ENCODE data around the gene FIBCD1. TPM values are rescaled to one million over a fixed set of nuclear protein-coding genes. Genes with fewer than 3 reads are reported as not detected.

Gene FIBCD1
- total RNA-seq, 1 experiment from 2014 or later: 2.6 TPM

DNA sequence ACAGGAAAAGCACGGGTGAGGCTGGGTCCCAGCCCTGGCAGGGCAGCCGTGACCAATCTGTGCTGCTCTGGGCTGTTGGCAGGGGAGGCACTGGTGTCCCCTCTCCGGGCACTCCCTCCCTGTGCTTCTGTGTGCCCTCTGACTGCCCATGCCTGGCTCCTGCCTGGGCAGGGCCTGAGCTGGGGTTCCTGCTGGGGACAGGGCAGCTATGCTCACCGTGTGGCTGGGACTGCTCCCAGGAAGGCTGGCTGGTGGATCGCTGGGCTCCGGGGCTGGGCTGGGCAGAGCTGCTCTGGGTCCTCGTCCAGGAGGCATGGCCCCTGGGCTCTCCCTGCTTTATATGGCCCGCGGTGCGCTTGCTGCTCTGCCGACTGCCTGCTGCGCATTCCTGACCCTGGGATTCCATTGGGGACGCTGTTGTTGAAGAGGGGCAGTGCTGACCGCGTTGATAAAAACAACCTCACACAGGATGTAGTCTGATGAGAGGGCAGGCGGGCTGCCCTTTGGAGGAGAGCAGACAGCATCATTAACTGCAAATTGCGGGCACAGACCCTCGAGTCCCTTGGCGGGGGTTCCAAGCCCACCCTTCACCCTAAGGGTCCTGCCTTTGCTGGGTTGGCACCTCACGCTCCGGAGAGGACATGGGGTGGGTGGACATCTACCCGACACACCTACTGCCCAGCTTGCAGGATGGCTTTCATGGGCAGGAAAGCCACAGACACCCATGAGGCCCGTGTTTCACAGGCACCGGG is 43.4 kb downstream of the FIBCD1 start:
- no peak for DNase-seq (ENCODE audit: low spot score)

DNA sequence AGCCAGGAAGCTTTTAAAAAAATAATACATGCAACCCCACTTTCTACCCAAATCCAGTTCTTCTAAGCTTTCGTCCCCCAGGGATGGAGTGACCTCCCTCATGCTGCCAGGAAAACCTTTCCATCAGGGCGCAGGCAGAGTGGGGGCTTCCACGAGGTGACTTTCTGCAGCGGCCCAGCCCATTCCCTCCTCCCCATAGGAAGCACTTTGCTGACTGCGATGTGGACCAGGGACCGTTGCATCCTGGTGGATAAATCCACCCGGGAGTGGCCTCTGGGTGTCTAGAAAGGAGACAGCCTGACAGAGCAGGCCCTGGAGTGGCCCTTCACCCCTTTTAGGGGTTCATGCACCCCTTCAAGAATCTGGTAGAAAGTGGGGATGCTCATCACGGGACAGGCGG is 44.0 kb downstream of the FIBCD1 start:
- no peak for DNase-seq (ENCODE audit: low spot score)

DNA sequence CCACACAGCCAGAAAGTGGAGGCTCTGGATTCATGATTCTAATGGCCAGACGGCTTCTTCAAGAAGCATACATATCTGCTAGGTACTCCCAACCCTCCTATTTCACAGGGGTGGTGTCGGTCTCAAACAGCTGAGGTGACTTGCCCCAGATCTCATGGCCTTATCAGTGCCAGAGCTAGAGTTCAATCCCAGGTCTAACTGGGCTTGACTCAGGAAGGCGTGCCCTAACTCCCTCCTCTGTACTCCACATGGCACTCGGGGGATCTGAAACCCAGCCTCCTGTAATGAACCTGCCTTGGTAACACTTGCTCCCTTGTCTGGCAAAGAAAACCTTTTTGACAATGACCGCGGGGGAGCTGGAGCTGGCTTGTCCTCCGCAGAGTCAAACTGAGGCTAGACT is 44.5 kb downstream of the FIBCD1 start:
- no peak for DNase-seq (ENCODE audit: low spot score)

DNA sequence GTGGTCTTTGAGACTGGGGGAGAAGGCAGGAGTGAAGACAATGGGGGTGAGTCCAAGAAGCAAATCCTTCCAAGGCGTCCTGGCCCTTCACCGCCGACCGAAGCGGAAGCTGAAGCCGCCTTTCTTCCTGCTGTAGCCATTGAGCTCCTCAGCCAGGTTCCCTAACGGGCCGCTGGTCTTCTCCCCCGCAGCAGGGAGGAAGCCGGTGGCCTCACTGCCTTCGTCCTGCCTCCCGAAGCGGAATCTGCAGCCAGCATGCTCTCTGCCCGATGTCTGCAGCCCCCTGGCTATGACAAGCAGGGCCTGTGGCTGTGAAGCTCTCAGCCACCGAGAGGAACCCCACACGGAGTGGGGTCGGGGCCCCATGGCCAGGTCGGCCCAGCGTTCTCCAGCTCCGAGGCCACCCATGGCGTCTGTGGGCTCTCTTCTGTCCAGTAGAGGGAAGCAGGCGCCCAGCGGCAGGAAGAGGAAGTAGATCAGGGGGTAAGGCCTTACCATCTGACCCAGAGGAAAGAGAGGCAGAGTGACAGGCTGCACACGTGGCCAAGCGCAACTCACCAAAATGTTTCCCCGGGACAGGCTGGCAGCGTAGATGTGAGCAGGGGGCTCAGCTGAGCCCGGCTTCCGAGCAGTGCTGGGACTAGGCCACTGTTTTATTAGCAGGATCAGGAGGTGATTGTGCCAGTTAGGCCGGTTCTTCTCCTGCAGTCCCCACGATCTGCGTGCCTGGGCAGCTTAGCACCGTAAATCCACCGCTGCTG is 45.5 kb downstream of the FIBCD1 start:
- no peak for DNase-seq (ENCODE audit: low spot score)

DNA sequence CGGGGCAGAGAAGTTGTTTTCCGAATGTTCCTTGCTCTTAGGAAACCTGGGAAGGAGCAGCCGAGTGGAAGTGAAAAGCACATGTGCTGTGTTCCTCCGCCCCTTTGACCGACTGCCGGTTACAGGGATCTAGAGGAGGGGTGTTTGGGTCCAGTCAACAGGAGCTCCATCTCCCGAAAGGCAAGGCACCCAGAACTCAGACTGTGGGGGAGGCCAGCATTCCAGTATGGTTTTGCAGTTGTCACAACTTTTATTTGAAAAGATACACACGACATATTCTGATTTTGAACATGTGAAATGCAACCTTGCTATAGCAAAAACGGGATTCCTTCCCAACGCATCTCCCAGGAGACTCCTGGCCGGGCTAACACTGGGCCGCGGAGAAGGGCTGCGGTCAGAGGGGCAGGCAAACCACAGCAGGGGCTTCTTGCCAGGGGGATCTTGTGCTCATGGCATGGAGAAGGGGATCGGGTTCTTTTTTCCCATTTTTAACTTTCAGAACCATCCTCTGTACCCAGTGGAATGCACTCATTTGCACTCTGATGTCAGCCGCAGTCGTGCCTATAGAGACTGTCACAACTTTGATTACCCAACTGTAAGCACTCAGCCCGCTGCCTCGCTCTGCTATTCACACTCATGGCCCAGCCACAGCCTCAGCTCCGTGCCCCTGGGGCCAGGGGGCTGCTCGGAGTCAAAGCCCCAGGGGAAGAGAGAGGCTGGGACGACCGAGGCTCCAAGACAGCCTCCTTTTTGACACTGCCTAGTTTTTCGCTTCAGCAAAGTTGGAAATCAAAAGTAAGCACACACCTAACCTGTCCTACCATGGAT is 46.4 kb downstream of the FIBCD1 start:
- DNase-seq (ENCODE audit: low spot score): no peak

DNA sequence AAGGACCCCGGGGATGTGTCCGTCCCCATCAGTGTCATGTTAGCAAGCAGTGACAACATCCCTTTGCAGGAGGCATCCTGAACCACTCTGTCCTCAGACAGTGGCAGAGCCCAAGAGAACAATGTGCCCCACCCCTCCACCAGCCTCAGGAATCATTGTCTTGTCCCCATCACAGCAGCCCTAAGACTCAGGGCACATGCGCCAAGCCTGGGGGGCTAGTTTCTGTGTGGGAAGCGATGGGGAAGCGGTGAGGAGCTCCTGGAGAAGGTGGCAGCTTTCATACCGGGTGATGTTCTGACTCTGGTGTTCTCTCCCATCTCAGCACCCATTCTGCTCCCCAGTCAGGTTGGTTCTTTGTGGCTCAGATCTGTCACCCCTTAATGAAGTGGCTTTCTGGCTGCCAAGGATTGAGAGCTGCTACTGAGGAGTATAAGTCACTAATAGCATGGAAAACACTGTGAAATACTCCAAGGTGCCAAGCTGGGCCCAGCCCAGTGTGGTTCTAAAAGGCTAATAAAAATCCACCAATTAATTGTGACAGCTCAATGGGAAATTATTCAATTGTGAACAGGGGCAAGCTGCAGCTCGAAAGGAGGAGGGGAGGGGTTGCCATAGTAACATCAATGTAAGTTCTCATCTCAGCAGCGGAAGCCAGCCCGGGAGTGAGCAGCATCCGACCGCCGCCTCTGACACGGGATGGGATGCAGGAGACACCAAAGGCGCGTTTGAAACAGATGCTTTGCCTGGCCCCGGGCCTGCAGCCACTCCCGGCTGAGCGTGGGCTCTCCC is 47.2 kb downstream of the FIBCD1 start:
- DNase-seq (ENCODE audit: low spot score): no peak

DNA sequence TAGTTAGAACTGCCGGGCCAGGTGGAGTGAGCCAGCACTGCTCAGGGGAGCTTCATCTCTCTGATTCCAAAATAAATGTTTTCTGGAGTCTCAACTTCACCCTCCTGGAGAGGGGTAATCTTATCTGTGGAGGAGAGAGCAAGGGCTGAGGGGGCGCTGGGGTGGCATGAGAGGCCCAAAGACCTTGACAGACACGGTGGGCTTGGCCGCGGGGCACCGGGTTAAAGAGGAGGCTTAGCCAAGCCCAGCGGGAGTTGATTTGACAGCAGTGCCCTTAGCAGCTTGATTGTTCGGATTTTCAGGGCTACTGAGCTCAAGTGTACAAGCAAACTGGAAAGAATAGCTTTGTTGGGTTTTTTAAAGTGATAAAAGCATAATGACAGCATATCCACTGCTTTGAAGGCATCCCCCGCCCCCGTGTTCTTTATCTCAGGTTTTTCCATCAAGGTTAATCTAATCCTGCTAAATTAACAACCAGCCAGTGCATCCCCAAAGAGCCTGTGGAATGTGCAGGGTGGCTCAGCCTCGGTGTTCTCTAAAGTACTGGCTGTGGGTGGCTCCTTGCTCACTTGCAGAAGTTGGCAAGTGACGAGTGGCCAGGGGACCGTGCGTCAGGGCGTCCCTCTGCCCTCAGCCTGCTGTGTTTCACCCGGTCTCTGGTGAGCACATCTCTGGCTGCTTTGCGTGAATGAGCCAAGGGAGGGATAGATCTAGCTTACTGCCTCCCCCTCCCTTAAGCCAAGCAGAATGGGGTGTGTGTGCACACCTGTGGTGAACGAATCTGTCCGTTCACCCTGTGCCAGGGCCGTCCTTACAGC is 48.0 kb downstream of the FIBCD1 start:
- no peak for DNase-seq (ENCODE audit: low spot score)

DNA sequence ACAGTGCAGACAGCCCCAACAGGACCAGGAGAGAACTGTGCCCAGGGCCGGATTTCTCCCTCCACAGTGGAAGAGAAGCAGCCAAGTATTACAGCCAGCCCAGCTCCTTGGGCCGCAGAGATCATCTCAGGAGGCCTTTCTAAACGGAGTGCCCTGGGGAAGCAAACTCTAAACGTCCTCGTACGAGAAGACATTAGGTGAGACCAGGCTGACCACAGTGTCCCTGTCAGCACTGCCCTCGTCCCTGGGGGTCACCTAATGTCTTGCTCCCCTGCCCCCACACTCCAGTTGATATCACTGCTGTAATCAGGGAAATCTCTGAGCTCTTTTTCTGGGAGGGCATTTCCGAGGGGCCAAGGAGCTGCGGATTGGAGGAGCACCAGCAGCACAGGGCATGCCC is 48.9 kb downstream of the FIBCD1 start:
- DNase-seq (ENCODE audit: low spot score): no peak

DNA sequence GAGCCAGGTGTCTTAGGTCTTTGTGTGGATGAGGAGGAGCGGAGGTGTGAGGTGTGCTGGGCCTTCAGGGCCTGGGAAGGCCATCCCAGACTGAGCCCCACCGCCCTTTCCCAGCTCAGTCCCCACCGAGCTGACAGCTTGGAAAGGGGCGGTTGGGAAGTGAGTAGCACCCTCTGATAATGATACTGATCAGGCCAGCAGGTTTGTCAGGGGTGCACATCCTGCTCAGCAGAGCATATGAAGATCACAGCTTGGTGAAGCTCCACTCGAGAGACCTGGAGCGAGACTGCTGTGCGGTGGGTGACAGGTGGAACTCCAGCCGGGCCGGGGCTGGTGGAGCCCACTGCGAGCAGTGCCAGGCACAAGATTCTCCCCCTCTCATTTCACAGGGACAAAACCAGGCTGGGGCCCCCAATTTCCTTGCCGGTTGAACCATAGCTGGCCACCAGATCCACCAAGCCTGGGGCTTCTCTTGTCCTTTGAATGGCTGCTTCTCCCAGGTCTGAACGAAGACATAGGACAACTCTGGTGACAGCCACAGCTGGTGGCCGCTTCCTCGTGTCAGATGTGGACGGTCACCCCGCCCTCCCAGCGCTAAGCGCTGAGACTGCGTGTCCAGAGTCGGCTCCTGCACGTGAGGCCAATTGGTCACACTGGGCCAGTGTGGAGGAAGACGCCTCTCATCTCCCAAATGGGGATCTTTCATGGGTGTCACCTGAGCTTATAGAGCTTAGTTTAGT is 50.7 kb downstream of the FIBCD1 start:
- no peak for DNase-seq (ENCODE audit: low spot score)

DNA sequence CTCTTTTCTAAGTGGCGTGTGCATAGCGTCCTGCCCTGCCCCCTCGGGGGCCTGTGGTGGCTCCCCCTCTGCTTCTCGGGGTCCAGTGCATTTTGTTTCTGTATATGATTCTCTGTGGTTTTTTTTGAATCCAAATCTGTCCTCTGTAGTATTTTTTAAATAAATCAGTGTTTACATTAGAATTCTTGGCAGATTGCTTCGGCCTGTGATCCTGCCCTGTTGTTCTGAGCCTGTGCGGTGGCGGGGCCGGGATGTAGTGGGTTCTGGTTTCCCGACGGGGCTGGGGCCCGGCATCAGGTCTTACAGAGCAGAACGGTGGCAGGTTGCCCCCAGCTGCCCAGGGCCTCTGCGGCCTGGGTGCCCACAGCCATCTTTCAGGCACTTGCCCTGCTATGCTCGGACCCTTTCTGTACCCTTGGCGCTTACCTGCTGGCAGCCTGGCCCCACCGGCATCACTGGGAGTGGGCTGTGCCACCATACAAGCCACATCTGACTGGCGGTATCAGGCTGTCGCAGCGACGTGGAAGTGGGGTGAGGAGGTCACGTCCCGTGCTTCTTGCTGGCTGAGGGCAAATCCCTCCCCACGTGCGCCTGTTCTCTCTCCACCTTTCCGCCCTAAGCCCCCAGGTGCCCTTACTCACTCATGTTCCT is 51.4 kb downstream of the FIBCD1 start:
- no peak for DNase-seq (ENCODE audit: low spot score)

DNA sequence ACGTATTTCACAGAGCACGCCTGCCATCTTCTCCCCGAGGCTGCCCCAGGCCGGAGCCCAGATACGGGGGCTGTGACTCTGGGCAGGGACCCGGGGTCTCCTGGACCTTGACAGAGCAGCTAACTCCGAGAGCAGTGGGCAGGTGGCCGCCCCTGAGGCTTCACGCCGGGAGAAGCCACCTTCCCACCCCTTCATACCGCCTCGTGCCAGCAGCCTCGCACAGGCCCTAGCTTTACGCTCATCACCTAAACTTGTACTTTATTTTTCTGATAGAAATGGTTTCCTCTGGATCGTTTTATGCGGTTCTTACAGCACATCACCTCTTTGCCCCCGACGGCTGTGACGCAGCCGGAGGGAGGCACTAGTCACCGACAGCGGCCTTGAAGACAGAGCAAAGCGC is 52.1 kb downstream of the FIBCD1 start:
- no peak for DNase-seq (ENCODE audit: low spot score)

DNA sequence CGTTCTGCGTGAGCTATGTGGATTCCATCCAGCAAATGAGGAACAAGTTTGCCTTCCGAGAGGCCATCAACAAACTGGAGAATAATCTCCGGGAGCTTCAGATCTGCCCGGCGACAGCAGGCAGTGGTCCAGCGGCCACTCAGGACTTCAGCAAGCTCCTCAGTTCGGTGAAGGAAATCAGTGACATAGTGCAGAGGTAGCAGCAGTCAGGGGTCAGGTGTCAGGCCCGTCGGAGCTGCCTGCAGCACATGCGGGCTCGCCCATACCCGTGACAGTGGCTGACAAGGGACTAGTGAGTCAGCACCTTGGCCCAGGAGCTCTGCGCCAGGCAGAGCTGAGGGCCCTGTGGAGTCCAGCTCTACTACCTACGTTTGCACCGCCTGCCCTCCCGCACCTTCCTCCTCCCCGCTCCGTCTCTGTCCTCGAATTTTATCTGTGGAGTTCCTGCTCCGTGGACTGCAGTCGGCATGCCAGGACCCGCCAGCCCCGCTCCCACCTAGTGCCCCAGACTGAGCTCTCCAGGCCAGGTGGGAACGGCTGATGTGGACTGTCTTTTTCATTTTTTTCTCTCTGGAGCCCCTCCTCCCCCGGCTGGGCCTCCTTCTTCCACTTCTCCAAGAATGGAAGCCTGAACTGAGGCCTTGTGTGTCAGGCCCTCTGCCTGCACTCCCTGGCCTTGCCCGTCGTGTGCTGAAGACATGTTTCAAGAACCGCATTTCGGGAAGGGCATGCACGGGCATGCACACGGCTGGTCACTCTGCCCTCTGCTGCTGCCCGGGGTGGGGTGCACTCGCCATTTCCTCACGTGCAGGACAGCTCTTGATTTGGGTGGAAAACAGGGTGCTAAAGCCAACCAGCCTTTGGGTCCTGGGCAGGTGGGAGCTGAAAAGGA is 53.3 kb downstream of the FIBCD1 start:
- DNase-seq (ENCODE audit: low spot score): no peak

DNA sequence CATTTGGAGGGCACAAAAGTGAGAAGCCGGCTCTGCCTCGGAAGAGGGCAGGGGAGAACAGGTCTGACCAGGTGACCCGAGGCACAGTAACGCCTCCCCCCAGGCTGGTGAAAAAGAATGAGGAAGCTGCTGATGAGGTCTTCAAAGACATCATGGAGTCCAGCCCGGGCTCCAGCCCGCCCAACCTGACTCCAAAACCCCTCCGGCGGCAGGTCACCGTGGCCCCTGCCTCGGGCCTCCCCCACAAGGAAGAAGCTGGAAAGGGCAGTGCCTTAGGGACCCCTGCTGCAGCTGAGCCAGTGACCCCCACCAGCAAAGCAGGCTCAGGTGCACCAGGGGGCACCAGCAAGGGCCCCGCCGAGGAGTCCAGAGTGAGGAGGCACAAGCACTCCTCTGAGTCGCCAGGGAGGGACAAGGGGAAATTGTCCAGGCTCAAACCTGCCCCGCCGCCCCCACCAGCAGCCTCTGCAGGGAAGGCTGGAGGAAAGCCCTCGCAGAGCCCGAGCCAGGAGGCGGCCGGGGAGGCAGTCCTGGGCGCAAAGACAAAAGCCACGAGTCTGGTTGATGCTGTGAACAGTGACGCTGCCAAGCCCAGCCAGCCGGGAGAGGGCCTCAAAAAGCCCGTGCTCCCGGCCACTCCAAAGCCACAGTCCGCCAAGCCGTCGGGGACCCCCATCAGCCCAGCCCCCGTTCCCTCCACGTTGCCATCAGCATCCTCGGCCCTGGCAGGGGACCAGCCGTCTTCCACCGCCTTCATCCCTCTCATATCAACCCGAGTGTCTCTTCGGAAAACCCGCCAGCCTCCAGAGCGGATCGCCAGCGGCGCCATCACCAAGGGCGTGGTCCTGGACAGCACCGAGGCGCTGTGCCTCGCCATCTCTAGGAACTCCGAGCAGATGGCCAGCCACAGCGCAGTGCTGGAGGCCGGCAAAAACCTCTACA is 54.2 kb downstream of the FIBCD1 start:
- DNase-seq (ENCODE audit: low spot score): no peak

DNA sequence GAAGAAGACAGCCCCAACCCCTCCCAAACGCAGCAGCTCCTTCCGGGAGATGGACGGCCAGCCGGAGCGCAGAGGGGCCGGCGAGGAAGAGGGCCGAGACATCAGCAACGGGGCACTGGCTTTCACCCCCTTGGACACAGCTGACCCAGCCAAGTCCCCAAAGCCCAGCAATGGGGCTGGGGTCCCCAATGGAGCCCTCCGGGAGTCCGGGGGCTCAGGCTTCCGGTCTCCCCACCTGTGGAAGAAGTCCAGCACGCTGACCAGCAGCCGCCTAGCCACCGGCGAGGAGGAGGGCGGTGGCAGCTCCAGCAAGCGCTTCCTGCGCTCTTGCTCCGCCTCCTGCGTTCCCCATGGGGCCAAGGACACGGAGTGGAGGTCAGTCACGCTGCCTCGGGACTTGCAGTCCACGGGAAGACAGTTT is 54.9 kb downstream of the FIBCD1 start:
- no peak for DNase-seq (ENCODE audit: low spot score)

DNA sequence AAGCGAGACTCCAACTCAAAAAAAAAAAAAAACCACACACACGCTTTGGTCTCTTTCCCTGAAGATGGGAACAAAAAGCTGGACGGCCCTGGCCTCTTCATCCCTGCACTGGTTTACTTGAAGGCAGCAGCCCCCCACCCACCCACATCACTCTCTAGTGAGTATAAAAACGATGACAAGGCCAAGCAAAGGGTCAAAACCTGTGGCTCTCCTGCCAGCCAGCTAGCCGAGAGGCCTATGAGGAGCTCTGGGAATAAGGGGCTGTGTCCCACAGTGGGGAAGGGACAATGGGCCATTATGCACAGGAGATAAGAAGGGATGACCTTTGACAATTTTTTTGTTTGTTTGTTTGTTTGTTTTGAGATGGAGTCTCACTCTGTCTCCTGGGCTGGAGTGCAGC is 55.6 kb downstream of the FIBCD1 start:
- DNase-seq (ENCODE audit: low spot score): no peak

DNA sequence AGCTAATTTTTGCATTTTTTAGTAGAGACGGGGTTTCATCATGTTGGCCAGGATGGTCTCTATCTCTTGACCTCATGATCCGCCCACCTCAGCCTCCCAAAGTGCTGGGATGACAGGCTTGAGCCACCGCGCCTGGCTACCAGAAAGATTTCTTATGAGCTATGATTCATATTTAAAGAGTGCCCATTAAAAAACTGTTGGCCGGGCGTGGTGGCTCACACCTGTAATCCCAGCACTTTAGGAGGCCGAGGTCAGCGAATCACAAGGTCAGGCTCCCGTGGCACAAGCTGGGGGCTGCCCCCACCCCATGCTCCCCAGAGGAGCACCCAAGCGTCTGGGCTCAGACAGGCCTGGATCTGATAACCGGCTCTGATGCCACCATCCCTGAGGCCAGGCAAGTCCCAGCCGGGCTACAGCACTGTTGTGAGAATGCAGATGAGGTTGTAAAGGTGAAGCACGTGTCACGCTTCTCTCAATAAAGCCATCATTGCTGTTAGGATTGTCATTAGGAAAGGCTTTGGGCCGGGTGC is 56.3 kb downstream of the FIBCD1 start:
- DNase-seq (ENCODE audit: low spot score): no peak

DNA sequence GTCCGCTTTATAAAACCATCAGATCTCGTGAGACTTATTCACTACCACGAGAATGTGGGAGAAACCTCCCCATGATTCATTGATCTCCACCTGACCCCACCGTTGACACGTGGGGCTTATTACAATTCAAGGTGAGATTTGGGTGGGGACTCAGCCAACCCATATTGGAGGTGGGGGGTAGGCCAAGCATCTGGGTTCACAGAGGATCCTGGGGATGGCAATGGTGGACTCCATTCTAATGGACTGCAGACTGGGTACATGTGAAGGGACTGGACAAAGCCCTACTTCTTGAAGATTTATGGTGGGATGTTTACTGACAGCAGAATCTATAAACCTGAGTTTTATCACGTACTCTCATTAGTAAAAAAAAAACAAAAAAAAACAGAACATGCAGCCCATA is 57.5 kb downstream of the FIBCD1 start:
- DNase-seq (ENCODE audit: low spot score): no peak

Data from A172 (cell line).